22Rv1 (cell line): Measurements from ENCODE around the gene NOS1AP.

ENCODE experiments used
- CTCF ChIP-seq: fragments of 450-650 bp; IDR thresholded peaks from 2 replicates; pipeline ENCODE4 v1.5.1; 2017; ENCODE audit warnings: mild to moderate bottlenecking
- ZFX ChIP-seq: fragments of 450-650 bp; IDR thresholded peaks from 2 replicates; pipeline ENCODE4 v1.6.1; 2017; ENCODE audit warnings: antibody characterized with exemption, borderline replicate concordance

GRCh38 chr1:162040657-162041056, 28.8 kb upstream of the NOS1AP start:
- TF ChIP-seq CTCF (peak; percentile 67), ZFX (no peak)
